ENCODE data around the gene HEXIM2.

HEXIM2 gene

GRCh38 chr17:45170280-45170930, 8.7 kb downstream of the HEXIM2 start:
- Histone ChIP-seq H3K4me3 (replicated peaks; ENCODE audit: insufficient read depth, low read length) (no peak overlapping the region), H3K27me3 (ENCODE audit: insufficient read depth, poor library complexity, severe bottlenecking) (no peaks in the 10 kb centered on the region), H3K27ac (replicated peaks) (no peak overlapping the region)
- DNase-seq (ENCODE audit: low read depth in 1 of 2, low spot score in 1 of 2), result no peak
- TF ChIP-seq CTCF (IDR thresholded peaks at IDR 0.05; ENCODE audit: insufficient read depth, low read length), result no peak
- TF ChIP-seq POLR2AphosphoS5 (IDR thresholded peaks at IDR 0.05; ENCODE audit: low read depth), result no peak
- TF ChIP-seq SPI1 (IDR thresholded peaks at IDR 0.05; ENCODE audit: borderline replicate concordance, low read depth), result no peak
- TF ChIP-seq REST (IDR thresholded peaks at IDR 0.05; ENCODE audit: insufficient replicate concordance, low read depth), result no peak
- no peak for TF ChIP-seq GABPA (IDR thresholded peaks at IDR 0.05; ENCODE audit: low read depth)

GRCh38 chr17:45170931-45171337, 9.3 kb downstream of the HEXIM2 start:
- no peaks in the 10 kb centered on the region for H3K27me3 ChIP-seq (ENCODE audit: insufficient read depth, poor library complexity, severe bottlenecking)
- H3K4me3 ChIP-seq (replicated peaks; ENCODE audit: insufficient read depth, low read length), result no peak overlapping the region
- H3K27ac ChIP-seq (replicated peaks), result peak overlapping the region; percentile 69
- no peak for DNase-seq (ENCODE audit: low read depth in 1 of 2, low spot score in 1 of 2)
- no peak for TF ChIP-seq POLR2AphosphoS5 (IDR thresholded peaks at IDR 0.05; ENCODE audit: low read depth)
- TF ChIP-seq GABPA (IDR thresholded peaks at IDR 0.05; ENCODE audit: low read depth), result no peak
- no peak for TF ChIP-seq SPI1 (IDR thresholded peaks at IDR 0.05; ENCODE audit: borderline replicate concordance, low read depth)
- TF ChIP-seq CTCF (IDR thresholded peaks at IDR 0.05; ENCODE audit: insufficient read depth, low read length), result no peak
- TF ChIP-seq REST (IDR thresholded peaks at IDR 0.05; ENCODE audit: insufficient replicate concordance, low read depth), result no peak

GRCh38 chr17:45171338-45172231, 9.9 kb downstream of the HEXIM2 start:
- no peaks in the 10 kb centered on the region for H3K27me3 ChIP-seq (ENCODE audit: insufficient read depth, poor library complexity, severe bottlenecking)
- no peak for DNase-seq (ENCODE audit: low read depth in 1 of 2, low spot score in 1 of 2)
- no peak for TF ChIP-seq REST (IDR thresholded peaks at IDR 0.05; ENCODE audit: insufficient replicate concordance, low read depth)
- 0 out of 2 replicates have a peak, but pooled peaks have one; percentile 2 for TF ChIP-seq SPI1 (IDR thresholded peaks at IDR 0.05; ENCODE audit: borderline replicate concordance, low read depth)
- no peak overlapping the region for H3K4me3 ChIP-seq (replicated peaks; ENCODE audit: insufficient read depth, low read length)
- peak overlapping the region; percentile 69 for H3K27ac ChIP-seq (replicated peaks)
